HG02852 (cell line): ENCODE measurements around the gene PGM2L1.
A peak's percentile ranks its signal among the peaks of the same experiment; 100 is the strongest.
"Not testable (repeated sequence)": the region's sequence is repeated elsewhere in the genome, so short reads cannot be mapped to it uniquely, and the experiment has no call there.

Source experiments
- ATAC-seq: cut with Tn5 transposase; IDR thresholded peaks from one replicate; pipeline ENCODE4 v1.9.1; 2021; ENCODE audit warnings: mild to moderate bottlenecking, moderate library complexity; ENCODE audit not compliant: unreplicated experiment

The PGM2L1 gene

GRCh38 chr11:74403607-74404321 lies 5.5 kb upstream of the PGM2L1 start:
- no peak for ATAC-seq

GRCh38 chr11:74400606-74401005 lies 2.4 kb upstream of the PGM2L1 start:
- ATAC-seq: no peak

DNA sequence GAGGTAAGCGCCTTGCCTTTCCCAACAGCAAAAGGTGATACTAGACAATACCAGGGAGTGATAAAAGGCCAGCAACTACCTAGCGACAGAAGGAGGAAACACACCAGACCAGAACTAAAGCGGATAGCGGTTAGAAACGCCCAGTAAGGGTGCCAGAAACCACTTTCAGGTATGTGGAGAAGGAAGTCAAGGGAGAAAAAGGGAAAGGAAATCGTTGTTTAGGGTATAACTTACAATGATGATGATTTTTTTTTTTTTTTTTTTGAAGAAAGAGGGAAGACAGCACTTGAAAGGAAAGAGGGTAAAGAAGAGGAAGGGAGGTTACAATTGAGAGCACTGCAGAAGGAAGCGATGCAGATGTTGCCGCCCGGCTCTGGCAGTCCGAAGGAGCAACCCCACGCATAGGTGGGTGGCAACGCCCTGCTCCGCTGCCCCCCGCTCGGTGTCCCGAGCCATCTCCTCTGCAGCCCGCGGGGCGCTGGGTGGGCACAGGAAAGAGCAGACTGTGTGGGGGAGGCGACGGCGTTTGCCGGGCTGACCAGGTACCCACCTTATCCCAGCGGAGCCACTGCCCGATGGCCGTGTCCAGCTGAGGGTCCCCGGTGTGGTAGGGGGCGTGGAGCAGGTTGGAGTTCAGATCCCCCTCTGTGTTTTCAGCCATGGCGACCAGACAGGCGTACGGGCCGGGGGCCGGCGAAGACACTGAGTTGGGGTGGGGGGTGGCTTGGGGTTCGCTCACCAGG lies 561 bp downstream of the PGM2L1 start:
- peak; percentile 7 for ATAC-seq

- ATAC-seq: no peak
Measured at GRCh38 chr11:74392256-74392655, 6.0 kb downstream of the PGM2L1 start.

DNA sequence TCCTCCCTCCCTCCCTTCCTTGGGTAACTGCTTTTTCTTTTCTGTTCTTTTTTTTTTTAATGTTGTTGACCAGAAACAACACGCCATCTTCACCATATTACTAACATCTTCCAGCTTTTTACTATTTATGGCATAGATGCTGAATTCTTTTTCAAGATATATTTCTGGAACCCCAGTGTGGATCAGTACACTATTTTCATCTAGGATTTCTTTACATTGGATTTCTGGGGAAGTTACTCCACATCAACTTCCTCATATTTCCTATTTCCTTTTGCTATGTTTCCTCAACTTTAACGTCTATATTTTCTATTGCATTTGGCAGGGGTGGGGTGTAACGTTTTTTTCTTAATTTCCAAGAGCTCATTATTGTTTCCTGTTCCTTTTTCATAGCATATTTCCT lies 7.0 kb downstream of the PGM2L1 start:
- ATAC-seq: no peak

- ATAC-seq: no peak
Measured at GRCh38 chr11:74390697-74391096, 7.5 kb downstream of the PGM2L1 start.

- no peak for ATAC-seq
Measured at GRCh38 chr11:74388678-74389327, 9.4 kb downstream of the PGM2L1 start.

DNA sequence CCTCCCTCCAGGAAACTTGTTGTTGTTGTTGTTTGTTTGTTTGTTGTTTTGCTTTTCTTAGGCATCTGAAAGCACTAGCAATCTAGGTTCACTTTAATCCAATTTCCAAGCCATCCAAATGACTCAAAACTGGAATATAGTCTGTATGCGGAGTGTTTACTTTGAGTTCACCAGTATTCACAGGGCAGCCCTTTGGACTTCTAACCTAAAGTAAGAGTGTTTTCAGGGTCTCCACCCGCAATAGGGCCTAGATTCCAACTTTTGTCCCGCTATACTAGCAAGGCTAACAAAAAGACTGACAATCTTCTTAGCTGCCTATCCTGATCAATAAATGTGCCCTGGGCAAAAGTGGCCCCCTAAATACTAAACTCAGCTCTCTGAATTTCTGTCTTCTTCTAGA lies 13.6 kb downstream of the PGM2L1 start:
- ATAC-seq: no peak

GRCh38 chr11:74380746-74381439 lies 17.3 kb downstream of the PGM2L1 start:
- ATAC-seq: no peak

GRCh38 chr11:74377689-74378088 lies 20.5 kb downstream of the PGM2L1 start:
- ATAC-seq: no peak

GRCh38 chr11:74373382-74373781 lies 24.9 kb downstream of the PGM2L1 start:
- ATAC-seq: no peak

DNA sequence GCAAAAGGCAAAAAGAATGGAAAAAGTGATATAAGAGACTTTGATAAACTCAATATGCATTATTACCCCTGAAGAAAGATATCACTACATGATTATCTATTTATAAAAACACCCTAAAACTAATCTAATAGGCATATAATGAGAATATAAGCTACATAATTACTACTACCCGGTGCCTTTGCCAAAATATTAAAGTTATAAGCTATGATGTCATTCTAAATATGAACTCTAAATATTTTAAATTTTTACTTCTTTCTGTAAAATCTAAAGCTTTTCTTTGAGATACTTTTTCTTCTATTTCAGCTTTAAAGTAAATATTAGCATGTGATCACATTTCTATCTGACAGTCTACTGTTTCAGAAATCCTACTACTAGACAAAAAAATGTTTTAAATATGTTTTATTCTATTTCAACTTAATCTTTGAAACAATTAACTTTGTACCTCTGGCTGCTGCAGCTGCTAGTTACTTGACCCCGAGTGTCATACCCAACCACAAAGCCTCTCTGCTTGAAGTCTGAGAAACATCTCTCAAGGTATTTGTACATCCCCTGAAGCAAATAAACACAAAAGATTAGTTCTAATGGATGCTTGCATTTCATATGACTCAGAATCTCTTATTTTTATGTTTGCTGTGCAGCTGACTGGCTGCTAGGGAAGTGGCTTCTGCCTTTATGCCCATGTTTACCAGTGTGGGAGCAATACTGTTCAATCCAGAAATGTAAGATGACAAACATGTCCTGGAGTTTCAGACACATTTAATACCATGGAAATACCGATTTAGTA lies 26.8 kb downstream of the PGM2L1 start:
- no peak for ATAC-seq

GRCh38 chr11:74370123-74370522 lies 28.1 kb downstream of the PGM2L1 start:
- no peak for ATAC-seq

DNA sequence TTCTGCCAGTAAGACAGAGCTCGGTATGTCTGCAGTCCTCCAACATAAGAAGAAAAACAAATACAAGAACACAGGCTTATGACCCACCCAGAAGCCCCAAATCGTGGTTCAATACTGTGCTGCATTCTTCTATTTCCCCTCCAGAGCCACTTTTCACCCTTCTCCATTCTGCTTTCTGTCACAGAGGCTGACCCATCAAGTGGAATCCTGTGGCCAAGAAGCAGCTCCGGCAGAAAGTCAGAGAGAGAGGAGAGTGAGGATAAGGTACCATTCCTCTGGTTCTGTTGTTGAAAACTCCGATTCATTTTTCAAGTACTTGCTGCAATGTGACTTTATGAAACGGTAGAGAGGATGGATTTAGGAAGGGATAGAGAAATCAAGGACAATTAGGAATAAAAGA lies 30.4 kb downstream of the PGM2L1 start:
- no peak for ATAC-seq

GRCh38 chr11:74366576-74366975 lies 31.7 kb downstream of the PGM2L1 start:
- ATAC-seq: no peak

- not testable (repeated sequence) for ATAC-seq
Measured at GRCh38 chr11:74365805-74366204, 32.4 kb downstream of the PGM2L1 start.

DNA sequence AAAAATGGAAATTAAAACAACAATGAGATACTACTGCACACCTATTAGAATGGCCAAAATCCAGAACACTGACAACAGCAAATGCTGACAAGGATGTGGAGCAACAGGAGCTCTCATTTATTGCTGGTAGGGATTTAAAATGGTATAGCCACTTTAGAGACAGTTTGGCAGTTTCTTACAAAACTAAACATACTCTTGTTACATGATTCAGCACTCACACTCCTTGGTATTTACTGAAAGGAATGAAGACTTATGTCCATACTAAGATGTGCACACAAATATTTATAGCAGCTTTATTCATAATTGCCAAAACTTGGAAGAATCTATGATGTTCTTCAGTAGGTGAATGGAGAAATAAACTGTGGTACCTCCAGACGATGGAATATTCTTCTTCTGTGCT lies 40.8 kb downstream of the PGM2L1 start:
- ATAC-seq: no peak

DNA sequence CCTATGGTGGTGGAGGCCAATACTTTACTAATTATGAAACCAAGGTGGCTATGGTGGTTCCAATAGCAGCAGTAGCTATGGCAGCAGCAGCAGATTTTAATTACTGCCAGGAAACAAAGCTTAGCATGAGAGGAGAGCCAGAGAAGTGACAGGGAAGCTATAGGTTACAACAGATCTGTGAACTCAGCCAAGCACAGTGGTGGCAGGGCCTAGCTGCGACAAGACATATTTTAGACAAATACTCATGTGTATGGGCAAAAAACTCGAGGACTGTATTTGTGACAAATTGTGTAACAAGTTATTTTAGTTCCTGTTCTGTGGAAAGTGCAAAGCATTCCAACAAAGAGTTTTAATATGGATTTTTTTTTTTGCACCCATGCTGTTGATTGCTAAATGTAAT lies 42.6 kb downstream of the PGM2L1 start:
- ATAC-seq: no peak

- no peak for ATAC-seq
Measured at GRCh38 chr11:74354036-74354435, 44.2 kb downstream of the PGM2L1 start.

- ATAC-seq: no peak
Measured at GRCh38 chr11:74347381-74347780, 50.9 kb downstream of the PGM2L1 start.

- no peak for ATAC-seq
Measured at GRCh38 chr11:74345420-74345819, 52.8 kb downstream of the PGM2L1 start.
